Stimulated activated CD4-positive, alpha-beta T cell treated with anti-CD3 and anti-CD28 coated beads, Interleukin-1b, Interleukin-23, amount 100 ng/mL, for 48 hours (primary cell): ENCODE data around the gene ZNF749.

Source experiments
- DNase-seq: peaks from one replicate; pipeline ENCODE4 v3.0.0-alpha.2; 2020

ZNF749 gene

DNA sequence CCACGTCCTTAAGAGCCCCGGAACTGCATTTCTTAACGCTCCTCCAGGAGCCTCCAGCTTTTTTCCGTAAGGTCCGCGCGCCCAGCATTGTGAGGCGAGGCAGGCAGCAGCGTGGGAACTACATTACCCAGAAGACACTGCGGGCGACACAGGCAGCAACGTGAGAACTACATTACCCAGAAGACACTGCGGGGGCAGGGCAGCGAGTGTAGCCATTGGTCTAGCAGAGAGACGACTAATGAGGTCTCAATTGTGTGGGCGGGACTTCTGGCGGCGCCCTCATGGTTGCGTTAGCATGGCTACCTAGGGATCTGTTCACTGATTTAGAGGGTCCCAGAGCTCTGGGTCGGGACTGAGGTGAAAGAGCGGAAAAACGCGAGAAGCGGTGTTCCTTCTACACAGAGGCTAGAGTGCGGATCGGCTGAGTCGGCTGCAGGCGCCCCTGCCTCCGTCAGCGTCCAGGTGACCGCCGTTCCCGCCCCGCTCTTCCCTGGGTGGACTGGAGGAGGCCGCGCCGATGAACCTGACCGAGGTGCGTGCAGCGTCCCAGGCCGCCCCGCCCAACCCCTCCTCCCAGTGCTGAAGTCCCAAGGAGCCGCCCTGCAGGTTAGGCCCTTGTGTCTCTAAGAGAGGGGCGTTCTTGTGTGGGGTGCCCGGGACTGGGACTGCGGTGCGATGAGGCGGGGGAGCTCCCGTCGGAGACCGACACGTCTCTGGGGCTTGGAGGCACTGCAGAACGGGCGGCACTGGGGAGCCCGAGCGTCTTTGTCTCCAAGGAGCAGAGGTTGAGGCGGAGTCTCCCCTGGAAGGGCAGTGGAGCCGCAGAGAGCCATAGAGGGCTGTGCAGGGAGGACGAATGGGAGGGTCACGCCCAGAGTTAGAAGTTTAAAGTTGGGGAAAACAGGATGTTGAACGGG, at the start of gene ZNF749:
TSS of gene ZNF749 (plus strand) at position 264 of the 917 bp plus-strand sequence. CDS start at position 518, 254 bp downstream.
- DNase-seq: peak; percentile 97

DNA sequence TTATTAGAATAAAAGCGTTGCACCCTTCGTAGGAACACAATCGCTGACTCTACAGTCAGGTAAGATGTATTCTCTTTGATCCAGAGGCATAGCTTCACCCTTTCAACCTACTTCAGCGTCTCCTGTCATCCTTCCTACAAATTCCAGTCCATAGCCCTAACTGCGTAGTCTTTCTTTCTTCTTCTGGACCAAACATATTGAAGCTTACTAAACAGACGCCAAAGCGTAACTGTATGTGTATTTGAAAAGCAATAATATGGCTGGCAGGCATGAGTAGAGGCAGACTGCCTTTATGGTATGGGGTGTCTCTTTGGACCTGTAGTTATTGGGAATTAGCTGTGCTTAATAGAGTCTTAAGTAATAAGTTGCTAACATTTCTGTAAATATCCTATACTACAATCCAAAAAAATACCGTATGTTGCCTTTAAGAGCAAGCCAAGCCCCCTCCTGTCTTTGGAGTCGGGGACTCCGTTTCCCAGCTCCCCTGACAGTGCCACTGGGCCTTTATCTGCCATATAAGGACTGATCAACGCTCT, 45.9 kb upstream of the ZNF749 start:
- DNase-seq: no peak

DNA sequence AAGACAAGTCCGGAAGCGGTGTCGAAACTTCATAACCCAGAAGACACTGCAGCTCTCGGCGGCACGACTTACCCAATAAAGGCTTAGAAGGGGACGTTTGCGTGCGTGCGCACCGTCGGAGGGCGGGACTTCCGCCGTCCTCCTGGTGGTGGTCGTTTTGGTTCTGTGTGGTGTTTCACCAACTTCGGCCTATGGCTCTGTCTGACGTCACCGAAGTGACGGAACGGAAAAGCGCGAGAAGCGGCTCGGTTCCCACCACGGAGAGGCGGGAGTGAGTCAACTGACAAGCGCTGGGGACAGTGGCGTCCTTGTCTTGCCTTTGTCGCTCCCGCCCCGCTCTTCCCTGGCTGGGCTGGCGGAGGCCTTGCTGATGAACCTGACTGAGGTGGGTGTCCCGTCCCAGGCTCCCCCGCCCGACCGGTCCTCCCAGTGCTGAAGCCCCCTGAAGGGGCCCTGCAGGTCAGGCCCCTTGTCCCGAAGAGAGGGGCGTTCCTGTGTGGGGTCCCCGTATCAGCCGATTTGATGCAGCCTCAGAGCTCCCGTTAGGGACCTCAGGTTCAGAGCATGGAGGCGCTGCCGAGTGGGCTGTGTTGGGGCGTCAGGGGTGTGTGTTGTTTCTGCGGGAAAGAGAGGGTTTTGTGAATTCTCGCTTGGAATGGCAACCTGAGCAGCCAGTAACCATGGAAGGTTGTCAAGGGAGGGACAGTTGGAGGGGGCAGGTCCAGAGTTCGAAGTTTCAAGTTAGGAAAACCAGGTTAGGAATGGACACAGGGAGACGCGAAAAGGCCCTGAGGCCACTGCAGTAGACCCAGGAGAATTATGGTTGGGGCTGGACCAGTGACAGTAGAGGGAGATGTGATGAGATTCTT, 45.2 kb upstream of the ZNF749 start, which contains the start of gene ZNF548:
TSS of gene ZNF548 (plus strand) at position 125 of the 869 bp plus-strand sequence. CDS start at position 371, 246 bp downstream.
- DNase-seq: peak; percentile 98

DNA sequence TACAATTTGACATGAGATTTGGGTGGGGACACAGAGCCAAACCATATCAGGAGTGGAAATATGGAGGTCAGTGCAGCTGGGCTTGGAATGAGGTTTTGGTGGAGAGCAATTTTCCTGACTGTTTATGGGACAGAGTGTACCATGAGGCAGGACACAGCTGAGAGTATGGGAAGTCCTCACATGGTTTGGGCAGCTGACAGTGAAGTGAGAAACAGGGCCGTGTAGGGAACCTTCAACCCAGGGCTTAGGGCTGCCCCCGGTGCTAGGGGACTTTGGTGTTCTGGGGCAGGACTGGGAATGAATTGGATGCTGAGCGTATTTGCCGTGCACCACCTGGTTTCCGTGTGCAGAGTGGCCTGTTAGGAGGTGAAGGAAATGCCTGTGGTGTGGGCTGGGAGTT, 39.4 kb upstream of the ZNF749 start:
- DNase-seq: no peak

DNA sequence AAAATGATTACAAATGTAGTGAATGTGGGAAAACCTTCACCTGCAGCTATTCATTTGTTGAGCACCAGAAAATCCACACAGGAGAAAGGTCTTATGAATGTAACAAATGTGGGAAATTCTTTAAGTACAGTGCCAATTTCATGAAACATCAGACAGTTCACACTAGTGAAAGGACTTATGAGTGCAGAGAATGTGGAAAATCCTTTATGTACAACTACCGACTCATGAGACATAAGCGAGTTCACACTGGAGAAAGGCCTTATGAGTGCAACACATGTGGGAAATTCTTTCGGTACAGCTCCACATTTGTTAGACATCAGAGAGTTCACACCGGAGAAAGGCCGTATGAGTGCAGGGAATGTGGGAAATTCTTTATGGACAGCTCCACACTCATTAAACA, 36.3 kb upstream of the ZNF749 start:
- no peak for DNase-seq

DNA sequence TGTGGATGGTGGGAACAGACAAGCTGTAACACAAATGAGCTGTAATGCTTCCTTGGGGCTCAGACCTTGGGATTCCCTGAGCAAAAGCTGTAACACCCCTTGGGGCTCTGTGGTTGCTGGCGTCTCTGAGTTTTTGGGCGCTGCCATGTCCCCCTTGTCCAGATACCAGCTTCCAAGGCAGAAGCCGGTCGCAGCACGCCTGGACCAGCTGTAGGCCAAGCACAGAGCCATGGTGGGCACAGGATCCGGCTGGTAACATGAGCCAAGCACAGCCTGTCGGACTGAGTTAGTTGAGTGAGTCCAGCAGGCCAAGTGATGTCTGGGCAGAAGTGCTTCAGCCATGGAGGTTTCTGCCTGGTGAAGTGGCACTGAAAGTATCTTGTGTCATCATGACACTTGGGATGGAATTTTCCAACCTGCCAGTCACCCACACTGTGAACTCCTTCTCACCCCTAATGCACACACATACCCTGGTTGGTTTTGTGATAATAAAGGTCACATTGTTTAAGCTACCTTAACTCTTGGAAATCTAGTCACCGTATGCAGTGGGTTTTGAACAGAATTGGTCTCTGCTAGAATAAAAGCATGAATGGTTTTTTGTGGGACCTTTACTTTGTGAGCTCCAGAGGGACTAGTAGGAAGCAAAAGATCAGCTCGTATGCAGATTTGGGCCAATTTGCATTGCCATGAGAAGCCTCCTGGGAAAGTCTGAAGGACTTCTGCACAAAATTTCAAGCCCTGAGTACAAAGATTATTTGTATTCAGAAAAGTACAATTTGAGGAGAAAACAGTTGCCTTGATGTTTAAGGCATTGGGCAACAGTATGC, 31.2 kb upstream of the ZNF749 start:
- no peak for DNase-seq

DNA sequence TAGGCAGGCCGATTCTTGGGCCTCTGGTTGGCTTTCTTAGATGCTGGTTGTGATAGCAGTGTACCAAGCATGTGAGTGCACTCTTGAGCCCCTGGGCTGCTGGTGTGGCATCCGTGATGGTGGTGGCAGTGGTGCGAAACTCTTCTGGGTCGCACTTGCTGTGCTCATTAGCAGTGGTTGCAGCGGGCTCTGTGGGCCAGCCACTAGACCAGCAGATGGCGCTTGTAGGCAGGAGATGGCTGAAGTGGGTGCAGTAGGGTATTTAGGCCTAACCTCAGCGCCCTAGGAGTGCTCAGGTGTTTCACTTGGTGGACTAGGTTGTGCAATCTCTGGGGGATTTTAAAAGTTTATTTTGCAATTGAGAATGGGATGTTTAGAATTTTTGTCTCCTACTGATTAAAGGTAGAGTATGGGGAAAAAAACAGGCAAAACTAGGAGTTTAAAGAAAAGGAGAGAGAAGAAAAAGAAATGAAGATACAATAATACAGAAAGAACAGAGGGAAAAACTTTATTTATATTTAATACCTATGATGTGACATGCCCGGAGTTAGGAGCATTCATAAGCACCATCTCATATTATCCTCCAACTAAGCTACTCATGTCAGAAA, 28.5 kb upstream of the ZNF749 start:
- DNase-seq: peak; percentile 72

DNA sequence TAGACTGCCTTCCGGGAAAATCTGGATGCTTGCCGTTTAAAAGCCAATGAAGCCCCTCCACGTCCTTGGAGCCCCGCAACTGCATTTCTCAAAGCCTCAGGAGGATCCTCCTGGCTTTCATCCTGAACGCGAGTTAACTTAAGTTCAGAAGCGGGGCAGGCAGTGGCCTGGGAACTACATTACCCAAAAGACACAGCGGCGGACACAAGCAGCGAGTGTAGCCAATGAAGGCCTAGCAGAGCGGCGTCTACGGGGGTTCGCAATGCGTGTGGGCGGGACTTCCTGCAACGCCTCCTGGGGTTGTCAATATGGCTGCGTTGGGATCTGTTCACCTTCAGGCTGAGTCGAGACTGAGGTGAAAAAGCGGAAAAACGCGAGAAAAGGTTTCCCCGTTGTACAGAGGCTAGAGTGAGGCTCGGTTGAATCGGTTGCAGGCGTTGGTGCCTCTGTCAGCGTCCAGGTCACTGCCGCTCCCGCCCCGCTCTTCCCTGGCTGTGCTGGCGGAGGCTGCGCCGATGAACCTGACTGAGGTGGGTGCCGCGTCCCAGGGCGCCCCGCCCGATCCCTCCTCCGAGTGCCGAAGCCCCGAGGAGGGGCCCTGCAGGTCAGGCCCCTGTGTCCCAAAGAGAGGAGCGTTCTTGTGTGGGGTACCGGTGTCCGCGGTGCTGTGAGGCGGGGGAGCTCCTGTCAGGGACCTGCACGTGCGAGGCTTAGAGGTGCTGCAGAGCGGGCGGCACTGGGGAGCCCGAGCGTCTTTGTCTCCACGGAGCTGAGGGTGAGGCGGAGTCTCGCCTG, 24.1 kb upstream of the ZNF749 start, which contains the start of gene ZNF17:
TSS of gene ZNF17 (plus strand) at position 285 of the 795 bp plus-strand sequence. CDS start 2,455 bp downstream, outside the sequence.
- DNase-seq: peak; percentile 93

DNA sequence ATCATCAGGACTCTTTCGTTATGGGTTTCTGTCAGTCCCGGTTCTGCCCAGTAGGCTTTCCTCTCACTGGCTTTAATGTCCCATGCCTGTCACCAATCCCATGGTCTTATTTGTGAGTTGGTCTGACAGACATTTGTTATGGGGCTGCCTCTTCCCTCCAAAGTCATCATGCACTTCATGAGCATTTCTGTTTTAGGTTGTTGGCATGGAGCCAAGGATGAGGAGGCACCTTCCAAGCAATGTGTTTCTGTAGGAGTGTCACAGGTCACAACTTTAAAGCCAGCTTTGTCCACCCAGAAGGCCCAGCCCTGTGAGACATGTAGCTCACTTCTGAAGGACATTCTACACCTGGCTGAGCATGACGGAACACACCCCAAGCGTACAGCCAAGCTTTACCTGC, 15.7 kb upstream of the ZNF749 start:
- DNase-seq: no peak

DNA sequence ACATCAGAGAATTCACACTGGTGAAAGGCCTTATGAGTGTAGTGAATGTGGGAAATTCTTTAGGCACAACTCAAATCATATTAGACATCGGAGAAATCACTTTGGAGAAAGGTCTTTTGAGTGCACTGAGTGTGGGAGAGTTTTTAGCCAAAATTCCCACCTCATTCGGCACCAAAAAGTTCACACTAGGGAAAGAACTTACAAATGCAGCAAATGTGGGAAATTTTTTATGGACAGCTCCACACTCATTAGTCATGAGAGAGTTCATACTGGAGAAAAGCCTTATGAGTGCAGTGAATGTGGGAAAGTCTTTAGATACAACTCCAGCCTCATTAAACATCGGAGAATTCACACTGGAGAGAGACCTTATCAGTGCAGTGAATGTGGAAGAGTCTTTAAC, 14.1 kb upstream of the ZNF749 start:
- DNase-seq: no peak

DNA sequence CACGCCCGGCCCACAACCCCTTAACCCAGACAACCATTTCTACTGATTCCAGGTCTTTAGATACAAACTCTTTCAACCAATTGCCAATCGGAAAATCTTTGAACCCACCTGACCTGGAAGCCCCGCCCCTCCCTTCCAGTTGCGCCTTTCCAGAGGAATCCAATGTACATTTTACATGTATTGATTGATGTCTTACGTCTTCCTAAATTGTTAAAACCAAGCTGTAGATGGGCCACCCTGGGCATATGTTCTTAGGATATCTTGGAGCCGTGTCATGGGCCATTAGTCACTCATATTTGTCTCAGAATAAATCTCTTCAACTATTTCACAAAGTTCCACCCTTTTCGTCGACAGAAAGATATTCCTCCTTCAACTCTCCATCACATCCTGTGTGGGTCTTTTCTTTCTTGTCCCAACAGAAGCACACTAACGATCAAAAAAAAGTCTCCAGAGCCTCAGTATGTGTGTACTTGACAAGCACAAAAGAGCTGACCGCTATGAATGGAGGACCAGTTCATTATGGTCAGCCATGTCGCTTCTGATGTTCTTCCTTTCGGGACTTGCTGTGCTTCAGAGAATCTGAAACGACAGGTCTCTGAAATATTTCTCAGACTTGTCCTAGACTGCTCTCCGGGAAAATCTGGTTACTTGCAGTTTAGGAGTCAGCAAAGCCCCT, 601 bp upstream of the ZNF749 start:
- no peak for DNase-seq

DNA sequence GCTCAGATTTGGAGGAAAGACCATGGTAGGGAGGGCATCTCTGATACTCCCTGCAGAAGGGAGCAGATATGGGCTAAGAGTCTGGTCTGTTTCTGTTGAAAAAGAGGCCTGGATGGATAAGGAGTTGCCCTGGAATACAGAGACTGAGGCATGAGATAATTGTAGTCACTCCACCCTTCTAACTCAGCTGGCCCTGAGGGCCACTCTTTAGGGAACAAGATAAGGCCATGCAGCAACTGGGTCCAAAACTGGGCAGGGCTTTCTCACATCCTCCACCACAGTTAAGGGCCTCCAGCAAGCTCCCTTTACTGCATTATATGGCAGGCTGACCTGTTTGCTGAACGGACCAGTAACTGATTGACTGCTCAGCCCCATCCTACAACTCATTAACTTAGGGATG, 1.3 kb downstream of the ZNF749 start:
- DNase-seq: no peak

DNA sequence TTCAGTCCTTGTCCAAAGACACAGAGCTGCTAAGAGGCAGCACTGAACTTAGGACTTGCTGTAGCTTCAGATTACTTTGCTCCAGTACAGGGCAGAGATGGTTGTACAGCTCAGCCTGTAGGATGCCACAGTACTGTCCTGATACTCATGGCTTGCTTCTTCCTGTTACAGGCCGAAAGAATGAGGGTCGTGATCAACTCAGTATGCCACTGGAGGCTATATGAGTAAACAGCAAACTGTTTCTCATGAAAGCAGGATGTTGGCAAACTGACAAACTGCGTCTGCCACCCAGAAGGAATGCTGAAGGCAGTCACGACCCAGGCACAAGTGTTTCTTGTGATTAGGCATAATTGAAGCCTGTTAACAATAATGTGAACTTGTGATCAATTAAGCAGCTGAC, 2.8 kb downstream of the ZNF749 start:
- no peak for DNase-seq

DNA sequence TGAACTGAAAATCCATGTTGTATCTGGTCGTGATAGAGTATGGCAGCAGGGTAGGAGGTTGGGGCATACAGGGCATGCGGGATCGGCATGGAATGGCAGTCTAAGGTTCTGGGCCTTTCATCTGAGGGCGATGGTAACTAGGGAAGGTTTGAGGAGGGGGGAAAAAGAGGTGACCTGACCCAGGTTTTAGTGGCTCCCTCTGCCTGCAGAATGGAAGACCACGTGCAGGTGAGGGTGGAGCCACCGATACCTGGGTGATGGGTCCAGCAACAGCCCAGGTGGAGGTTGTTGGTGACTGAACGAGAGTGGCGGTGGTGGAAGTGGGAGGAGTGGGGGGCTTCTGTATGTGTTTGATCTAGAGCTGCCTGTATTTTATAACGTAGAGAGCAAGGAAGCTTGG, 3.8 kb downstream of the ZNF749 start:
- no peak for DNase-seq

DNA sequence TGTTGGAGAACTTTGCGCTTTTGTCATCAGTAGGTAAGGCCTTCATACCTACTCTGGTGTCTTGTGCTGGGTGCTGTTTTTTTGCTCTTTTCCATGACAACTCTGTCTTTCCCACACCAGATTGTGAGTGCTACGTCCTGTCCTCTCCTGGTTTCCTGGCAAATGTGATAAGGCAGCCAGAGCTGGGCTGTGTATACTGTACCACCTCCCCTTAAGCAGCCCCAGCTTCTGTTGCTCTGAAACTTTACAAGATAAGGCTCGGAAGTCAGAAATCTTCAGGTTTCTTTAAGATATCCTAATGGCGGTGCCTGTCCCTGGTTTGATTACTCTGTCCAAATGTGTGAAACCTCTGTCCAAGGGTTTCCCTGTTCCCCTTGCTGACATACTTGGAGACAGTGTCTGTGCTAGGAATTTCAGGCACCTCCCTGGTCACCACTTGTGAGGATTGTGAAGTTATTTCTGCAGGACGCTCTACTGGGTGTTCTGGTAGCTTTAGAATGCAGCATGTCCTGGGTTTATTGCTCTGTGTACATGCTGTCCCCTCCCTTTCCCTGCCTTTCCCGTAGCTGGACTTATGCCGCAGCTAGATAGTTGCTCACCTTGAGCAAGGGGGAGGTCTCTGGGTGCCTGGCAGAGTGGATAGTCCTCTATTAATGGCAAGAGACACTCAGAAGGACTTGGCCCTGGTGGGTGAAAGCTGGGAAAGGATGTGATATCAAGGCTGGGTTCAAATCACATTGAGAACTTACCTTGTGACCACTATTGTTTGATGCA, 7.0 kb downstream of the ZNF749 start:
- DNase-seq: no peak

DNA sequence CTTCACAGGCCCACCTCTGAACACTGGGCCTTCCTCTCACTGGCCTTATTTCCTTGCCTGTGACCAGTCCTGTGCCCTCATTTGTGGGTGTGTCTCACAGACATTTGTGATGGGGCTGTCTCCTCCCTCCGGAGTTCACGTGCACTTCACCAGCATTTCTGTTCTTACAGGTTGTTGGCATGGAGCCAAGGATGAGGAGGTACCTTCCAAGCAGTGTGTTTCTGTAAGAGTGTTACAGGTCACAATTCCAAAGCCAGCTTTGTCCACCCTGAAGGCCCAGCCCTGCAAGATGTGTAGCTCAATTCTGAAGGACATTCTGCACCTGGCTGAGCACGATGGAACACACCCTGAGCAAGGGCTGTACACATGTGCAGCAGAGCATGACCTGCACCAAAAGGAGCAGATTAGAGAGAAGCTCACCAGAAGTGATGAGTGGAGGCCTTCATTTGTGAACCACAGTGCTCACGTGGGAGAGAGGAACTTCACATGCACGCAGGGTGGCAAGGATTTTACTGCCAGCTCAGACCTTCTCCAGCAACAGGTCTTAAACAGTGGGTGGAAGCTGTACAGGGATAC, 8.1 kb downstream of the ZNF749 start:
- DNase-seq: no peak

DNA sequence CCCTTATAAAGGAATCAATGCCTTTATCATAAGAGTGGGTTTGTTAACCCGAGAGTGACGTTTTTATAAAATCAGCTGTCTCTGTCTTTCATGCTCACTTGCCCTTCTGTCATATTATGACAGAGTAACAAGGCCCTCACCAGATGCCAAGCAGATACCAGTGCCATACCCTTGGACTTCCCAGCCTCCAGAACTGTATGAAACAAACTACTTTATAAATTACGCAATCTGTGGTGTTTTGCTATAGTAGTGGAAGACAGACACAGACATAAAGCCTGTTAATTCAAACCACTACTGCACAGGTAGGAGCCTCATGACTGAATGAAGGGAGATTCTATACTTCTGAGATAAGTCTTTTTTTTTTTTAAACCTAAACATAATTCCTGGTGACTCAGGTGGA, 17.2 kb downstream of the ZNF749 start:
- DNase-seq: no peak

DNA sequence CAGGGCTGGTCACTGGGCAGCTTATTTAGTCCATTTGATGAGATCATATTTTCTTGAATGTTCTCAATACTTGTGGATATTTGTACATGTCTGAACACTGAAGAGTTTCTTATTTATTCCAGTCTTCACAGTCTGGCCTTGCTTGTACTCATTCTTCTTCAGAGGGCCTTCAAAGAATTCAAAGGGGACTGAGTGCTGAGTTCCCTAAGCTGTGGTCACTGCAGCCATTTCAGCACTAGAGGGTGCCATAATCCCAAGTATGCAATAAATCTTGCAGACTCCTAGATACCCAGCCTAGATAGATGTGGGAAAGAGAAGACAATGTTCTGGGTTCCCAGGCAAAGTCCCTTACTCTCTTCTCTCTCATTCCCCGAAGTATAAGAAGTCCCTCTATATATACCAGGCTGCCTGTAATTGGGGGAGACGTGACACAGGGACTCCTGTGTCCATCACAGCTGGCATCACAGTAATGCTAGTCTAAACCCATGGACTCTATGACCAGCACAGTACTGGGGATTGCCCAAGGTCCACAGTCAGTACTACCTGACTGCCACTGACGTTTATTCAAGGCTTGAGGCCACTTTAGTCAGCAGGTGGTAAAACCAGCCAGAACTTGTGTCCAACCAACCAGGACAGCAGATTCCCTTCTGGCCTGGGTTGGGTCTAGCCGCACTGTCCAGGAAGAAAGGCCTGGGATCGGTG, 30.7 kb downstream of the ZNF749 start:
- peak; percentile 16 for DNase-seq

DNA sequence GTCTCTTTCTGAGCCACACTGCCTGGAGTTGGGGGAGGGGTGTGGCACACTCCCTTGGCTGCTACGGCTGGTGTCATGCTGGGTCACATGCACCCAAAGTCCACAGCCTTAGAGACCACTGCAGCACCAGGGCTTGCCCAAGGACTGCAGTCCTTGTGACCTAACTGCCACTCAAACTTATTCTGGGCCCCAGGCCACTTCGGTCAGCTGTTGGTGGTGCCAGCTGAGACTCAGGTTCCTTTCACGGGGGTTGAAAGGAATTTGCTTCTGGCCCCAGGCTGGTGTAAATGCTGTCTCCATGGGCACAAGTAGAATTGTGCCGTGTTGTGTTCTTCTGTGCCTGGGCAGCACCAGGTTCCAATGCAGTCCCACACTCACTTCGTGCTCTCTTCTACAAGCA, 31.4 kb downstream of the ZNF749 start:
- DNase-seq: no peak
